Dermis blood vessel endothelial cell (primary cell): ENCODE measurements around the gene ACSBG1. TPM values are rescaled to one million over a fixed set of nuclear protein-coding genes. Genes with fewer than 3 reads are reported as not detected.

Experiments used
- DNase-seq: peaks from one replicate; pipeline ENCODE4 v3.0.0; 2010
- total RNA-seq: library from RNA; depleted of rRNA; stranded (reverse); fragments of >200 nt; gene quantifications from 2 replicates; pipeline ENCODE4 v1.2.3, GENCODE V29; 2014

ACSBG1 gene
- total RNA-seq, 1 donor from 2014 or later, result not detected

- no peak for DNase-seq
Measured at GRCh38 chr15:78129077-78129750, 105.2 kb downstream of the ACSBG1 start.

- DNase-seq, result no peak
Measured at GRCh38 chr15:78127882-78128281, 106.5 kb downstream of the ACSBG1 start.

- no peak for DNase-seq
Measured at GRCh38 chr15:78125267-78125666, 109.1 kb downstream of the ACSBG1 start.

- DNase-seq, result no peak
Measured at GRCh38 chr15:78120523-78120922, 113.8 kb downstream of the ACSBG1 start.

Other genes starting within 250 kb of the ACSBG1 start
- 26.2 and 43.8 TPM in 2 replicates for gene TBC1D2B, start 156.9 kb downstream of the ACSBG1 start, total RNA-seq
- not detected in 2 replicates for gene SH2D7, start 142.0 kb downstream of the ACSBG1 start, total RNA-seq
- gene CIB2, start 103.1 kb downstream of the ACSBG1 start, total RNA-seq, result 1.5 and 2.5 TPM in 2 replicates
- gene IDH3A, start 85.2 kb downstream of the ACSBG1 start, total RNA-seq, result 35.6 and 65.6 TPM in 2 replicates
- gene DNAJA4, start 30.0 kb upstream of the ACSBG1 start, total RNA-seq, result 3.9 and 5.6 TPM in 2 replicates
- gene SKIC8, start 65.0 kb upstream of the ACSBG1 start, total RNA-seq, result 64.1 and 76.2 TPM in 2 replicates
- not detected in 2 replicates for gene CRABP1, start 105.8 kb upstream of the ACSBG1 start, total RNA-seq
- gene IREB2, start 203.7 kb upstream of the ACSBG1 start, total RNA-seq, result 26.0 and 48.1 TPM in 2 replicates